Measurements from ENCODE around the gene SLC2A13. TPM values are rescaled to one million over a fixed set of nuclear protein-coding genes. Genes with fewer than 3 reads are reported as not detected.
"Not testable (repeated sequence)": the region's sequence is repeated elsewhere in the genome, so short reads cannot be mapped to it uniquely, and the experiment has no call there.

SLC2A13 gene
- total RNA-seq, 6 experiments from 2014 or later: 5.2 to 11.7 (median 8.7) TPM

DNA sequence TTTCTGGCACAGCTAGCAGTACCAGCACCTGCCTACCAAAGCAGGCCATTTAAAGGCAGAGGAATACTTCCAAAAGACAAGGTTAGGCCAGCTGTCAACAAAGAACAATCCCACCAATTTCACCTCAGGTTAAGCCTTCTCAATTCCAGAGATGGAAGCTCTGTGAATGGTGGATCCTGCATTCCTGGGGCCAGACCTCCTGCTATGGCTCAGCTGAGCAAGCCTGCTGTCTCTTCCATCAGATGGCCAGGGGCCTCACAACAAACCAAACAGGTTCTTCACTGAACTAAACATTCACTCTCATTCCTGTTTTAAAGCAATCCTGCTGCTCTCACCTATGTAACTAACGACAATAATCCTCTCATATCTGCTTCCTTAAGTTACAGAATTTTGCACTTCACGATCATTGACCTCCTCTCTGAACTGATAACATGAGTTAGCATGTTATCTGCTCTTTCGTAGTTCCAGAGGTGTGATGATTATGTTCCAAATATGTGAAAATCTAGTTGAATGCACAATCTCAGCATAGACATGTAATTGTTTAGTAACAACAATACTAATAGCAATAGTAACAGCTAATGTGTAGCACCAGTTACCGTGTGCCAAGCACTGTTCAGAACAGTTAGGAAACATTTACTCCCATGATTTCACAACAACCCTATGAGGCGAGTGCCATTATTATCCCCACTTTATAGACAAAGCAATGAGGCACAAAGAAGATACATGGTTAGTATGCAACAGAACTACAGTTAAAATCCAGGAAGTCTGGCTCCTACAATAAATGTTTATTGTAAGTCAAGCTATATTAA is 73.2 kb downstream of the SLC2A13 start:
- Histone ChIP-seq H3K36me3 (no peaks in the 10 kb centered on the region), H3K4me1 (peaks cover 0 to 14% (median 6%) of the 10 kb centered on the region in 4 donors), H3K4me3 (no peak overlapping the region), H3K27me3 (no peaks in the 10 kb centered on the region), H3K9me3 (no peaks in the 10 kb centered on the region), H3K27ac (peak overlapping the region in 2 of 3 donors; percentile 12 to 29)
- no peak for TF ChIP-seq CTCF (IDR thresholded peaks at IDR 0.05)
- TF ChIP-seq POLR2A (IDR thresholded peaks at IDR 0.05): no peak
- 22% methylated on average over 5 of the region's 5 CpGs for WGBS (ENCODE audit: insufficient coverage, low coverage, low lambda C conversion rate, missing lambda C conversion rate)
- DNase-seq: no peak
- intact Hi-C loops (cut with DNase I): loop anchor here in 1 of 2 donors (10.0 kb wide), 1 partner anchor 72 kb away; the partner anchor contains the start of gene SLC2A13
- peak; percentile 77 to 84 (median 80) for ATAC-seq

GRCh38 chr12:40031965-40032364 is 73.9 kb downstream of the SLC2A13 start:
- 11% methylated on average over 3 of the region's 3 CpGs for WGBS (ENCODE audit: insufficient coverage, low coverage, low lambda C conversion rate, missing lambda C conversion rate)
- intact Hi-C loops (cut with DNase I): loop anchor here in 1 of 2 donors (10.0 kb wide), 1 partner anchor 73 kb away; the partner anchor contains the start of gene SLC2A13
- H3K27me3 ChIP-seq: no peaks in the 10 kb centered on the region
- no peak overlapping the region for H3K4me3 ChIP-seq
- H3K9me3 ChIP-seq: no peaks in the 10 kb centered on the region
- peaks cover 0 to 14% (median 6%) of the 10 kb centered on the region in 4 donors for H3K4me1 ChIP-seq
- DNase-seq (no peak), ATAC-seq (peak; percentile 87 to 95 (median 94))
- peak overlapping the region in 2 of 3 donors; percentile 12 to 29 for H3K27ac ChIP-seq
- H3K36me3 ChIP-seq: no peaks in the 10 kb centered on the region
- peak; percentile 13 to 49 (median 36) for TF ChIP-seq CTCF (IDR thresholded peaks at IDR 0.05)
- TF ChIP-seq POLR2A (IDR thresholded peaks at IDR 0.05): no peak

- H3K4me1 ChIP-seq: peaks cover 0 to 14% (median 6%) of the 10 kb centered on the region in 4 donors
- not testable (repeated sequence) for H3K9me3 ChIP-seq, H3K36me3 ChIP-seq, DNase-seq, H3K4me3 ChIP-seq, ATAC-seq, H3K27me3 ChIP-seq, H3K27ac ChIP-seq
- 89% methylated on average over 8 of the region's 9 CpGs for WGBS (ENCODE audit: insufficient coverage, low coverage, low lambda C conversion rate, missing lambda C conversion rate)
- intact Hi-C loops (cut with DNase I): loop anchor here in 1 of 2 donors (10.0 kb wide), 1 partner anchor 74 kb away; the partner anchor contains the start of gene SLC2A13
Observed at GRCh38 chr12:40030970-40031369, 74.9 kb downstream of the SLC2A13 start.

DNA sequence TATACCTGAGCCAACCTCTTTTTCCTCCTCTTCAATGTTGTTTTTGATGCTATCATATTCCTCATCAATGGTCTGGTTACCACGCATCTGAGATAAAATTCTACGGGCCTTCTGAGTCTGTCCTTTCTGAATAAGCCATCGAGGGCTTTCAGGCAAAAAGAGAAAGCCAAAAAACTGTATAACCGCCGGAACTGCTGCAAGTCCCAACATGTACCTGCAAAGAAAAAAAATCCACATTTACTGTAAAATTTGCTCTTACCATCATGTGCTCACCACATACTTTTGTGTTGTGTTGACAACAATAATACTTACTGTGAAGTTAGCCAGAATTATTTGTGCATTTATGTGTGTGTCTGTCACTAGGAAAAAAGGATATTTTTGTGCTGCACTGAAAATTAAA is 77.6 kb downstream of the SLC2A13 start:
- ATAC-seq (no peak), DNase-seq (no peak)
- H3K27ac ChIP-seq: no peak overlapping the region
- no peak overlapping the region for H3K4me3 ChIP-seq
- H3K36me3 ChIP-seq: no peaks in the 10 kb centered on the region
- intact Hi-C loops (cut with DNase I): no loop called here
- H3K4me1 ChIP-seq: peaks cover 0 to 13% (median 5%) of the 10 kb centered on the region in 4 donors
- WGBS (ENCODE audit: insufficient coverage, low coverage, low lambda C conversion rate, missing lambda C conversion rate): 92% methylated on average over 5 of the region's 5 CpGs
- TF ChIP-seq CTCF (IDR thresholded peaks at IDR 0.05): no peak
- TF ChIP-seq POLR2A (IDR thresholded peaks at IDR 0.05): no peak
- H3K27me3 ChIP-seq: no peaks in the 10 kb centered on the region
- H3K9me3 ChIP-seq: no peaks in the 10 kb centered on the region

DNA sequence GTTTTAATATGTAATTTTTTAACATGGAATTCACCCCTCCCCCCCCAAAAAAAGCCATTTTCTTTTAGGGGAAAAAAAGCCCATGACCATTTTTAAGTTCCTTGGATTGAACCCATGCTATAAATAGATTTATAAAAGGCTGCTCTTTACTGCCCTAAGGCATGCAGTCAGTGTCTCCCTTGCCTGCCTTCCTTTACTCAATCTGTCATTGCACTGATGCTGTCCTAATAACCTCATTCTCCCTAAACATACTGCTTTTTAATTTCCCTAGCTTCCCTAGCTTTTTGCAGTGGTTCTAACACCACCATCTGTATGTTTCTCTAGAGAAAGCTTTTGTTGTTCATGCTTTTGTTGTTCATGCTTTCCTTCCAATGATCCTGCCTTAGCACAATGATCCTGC is 83.0 kb downstream of the SLC2A13 start:
- H3K27ac ChIP-seq: no peak overlapping the region
- H3K36me3 ChIP-seq: no peaks in the 10 kb centered on the region
- TF ChIP-seq CTCF (IDR thresholded peaks at IDR 0.05): no peak
- no peak for TF ChIP-seq POLR2A (IDR thresholded peaks at IDR 0.05)
- intact Hi-C loops (cut with DNase I): no loop called here
- no peaks in the 10 kb centered on the region for H3K27me3 ChIP-seq
- H3K4me1 ChIP-seq: no peaks in the 10 kb centered on the region
- no peak overlapping the region for H3K4me3 ChIP-seq
- DNase-seq (no peak), ATAC-seq (no peak)
- H3K9me3 ChIP-seq: no peaks in the 10 kb centered on the region
